Measurements from ENCODE around the gene RCL1.

- TF ChIP-seq CTCF (IDR thresholded peaks at IDR 0.05; ENCODE audit: low read depth, low read length) (peak; percentile 30), EZH2phosphoT487 (IDR thresholded peaks at IDR 0.05; ENCODE audit: low read depth) (no peak)
These were observed 56.6 kb downstream of the RCL1 start for GRCh38 chr9:4849369-4849768.
